ENCODE measurements around the gene UCHL5.
"Not testable (repeated sequence)": the region's sequence is repeated elsewhere in the genome, so short reads cannot be mapped to it uniquely, and the experiment has no call there.

UCHL5 gene

GRCh38 chr1:193013005-193013404 lies 46.2 kb downstream of the UCHL5 start:
- DNase-seq = no peak

GRCh38 chr1:193011406-193011805 lies 47.8 kb downstream of the UCHL5 start:
- DNase-seq = no peak

GRCh38 chr1:193009501-193009900 lies 49.7 kb downstream of the UCHL5 start:
- no peak for DNase-seq

- DNase-seq = no peak
Measured at GRCh38 chr1:193005785-193006184, 53.4 kb downstream of the UCHL5 start.

GRCh38 chr1:192998536-192998935 lies 60.6 kb downstream of the UCHL5 start:
- no peak for DNase-seq

- DNase-seq = no peak
Measured at GRCh38 chr1:192994141-192994540, 65.0 kb downstream of the UCHL5 start.

- DNase-seq = no peak
Measured at GRCh38 chr1:192993426-192994085, 65.6 kb downstream of the UCHL5 start.

GRCh38 chr1:192986748-192987334 lies 72.3 kb downstream of the UCHL5 start:
- DNase-seq = not testable (repeated sequence)

- DNase-seq = no peak
Measured at GRCh38 chr1:192986110-192986747, 72.9 kb downstream of the UCHL5 start.

- DNase-seq = no peak
Measured at GRCh38 chr1:192984080-192984479, 75.1 kb downstream of the UCHL5 start.

GRCh38 chr1:192983349-192983980 lies 75.7 kb downstream of the UCHL5 start:
- DNase-seq = no peak

- DNase-seq = no peak
Measured at GRCh38 chr1:192980856-192981255, 78.3 kb downstream of the UCHL5 start.

- DNase-seq = not testable (repeated sequence)
Measured at GRCh38 chr1:192980334-192980733, 78.8 kb downstream of the UCHL5 start.

- DNase-seq = no peak
Measured at GRCh38 chr1:192979542-192979941, 79.6 kb downstream of the UCHL5 start.

- no peak for DNase-seq
Measured at GRCh38 chr1:192978195-192978710, 80.9 kb downstream of the UCHL5 start.

- no peak for DNase-seq
Measured at GRCh38 chr1:192977089-192977706, 82.0 kb downstream of the UCHL5 start.

GRCh38 chr1:192976576-192976975 lies 82.6 kb downstream of the UCHL5 start:
- DNase-seq = no peak

- DNase-seq = no peak
Measured at GRCh38 chr1:192974701-192975100, 84.5 kb downstream of the UCHL5 start.

- no peak for DNase-seq
Measured at GRCh38 chr1:192973988-192974387, 85.2 kb downstream of the UCHL5 start.

GRCh38 chr1:192973202-192973601 lies 86.0 kb downstream of the UCHL5 start:
- no peak for DNase-seq

- DNase-seq = no peak
Measured at GRCh38 chr1:192969091-192969490, 90.1 kb downstream of the UCHL5 start.

- DNase-seq = no peak
Measured at GRCh38 chr1:192968323-192968722, 90.8 kb downstream of the UCHL5 start.
